H9 (cell line): ENCODE results near the gene STAT3. TPM values are rescaled to one million over a fixed set of nuclear protein-coding genes. Genes with fewer than 3 reads are reported as not detected.

Experiments used
- DNase-seq: peaks from one replicate; pipeline ENCODE4 v3.0.0-alpha.2; 2017
- H2AFZ ChIP-seq: one replicate; pipeline ENCODE4 v1.6.1; 2013; ENCODE audit warnings: mild to moderate bottlenecking, low read length, control low read depth, moderate library complexity
- H2AK5ac ChIP-seq: 2 replicates; pipeline ENCODE4 v1.6.1; 2013; ENCODE audit warnings: low read length, control low read depth, mixed read lengths; ENCODE audit not compliant: insufficient read length
- H2BK120ac ChIP-seq: one replicate; pipeline ENCODE4 v1.6.1; 2013; ENCODE audit warnings: low read depth, mild to moderate bottlenecking, low read length, control low read depth, inconsistent platforms; ENCODE audit not compliant: poor library complexity, severe bottlenecking
- H2BK12ac ChIP-seq: 2 replicates; pipeline ENCODE4 v1.6.1; 2013; ENCODE audit warnings: low read length, control low read depth, mixed read lengths, low read depth; ENCODE audit not compliant: insufficient read length
- H2BK15ac ChIP-seq: 2 replicates; pipeline ENCODE4 v1.6.1; 2013; ENCODE audit warnings: low read depth, low read length, control low read depth
- H2BK20ac ChIP-seq: one replicate; pipeline ENCODE4 v1.6.1; 2013; ENCODE audit warnings: low read depth, mild to moderate bottlenecking, low read length, control low read depth, inconsistent platforms; ENCODE audit not compliant: poor library complexity, severe bottlenecking
- H2BK5ac ChIP-seq: 2 replicates; pipeline ENCODE4 v1.6.1; 2013; ENCODE audit warnings: low read length, control low read depth, mixed read lengths; ENCODE audit not compliant: insufficient read length
- H3K14ac ChIP-seq: 2 replicates; pipeline ENCODE4 v1.6.1; 2013; ENCODE audit warnings: low read length, control low read depth; ENCODE audit not compliant: insufficient read depth
- H3K18ac ChIP-seq: 2 replicates; pipeline ENCODE4 v1.6.1; 2013; ENCODE audit warnings: low read depth, mild to moderate bottlenecking, mixed read lengths, low read length, control low read depth; ENCODE audit not compliant: insufficient read length
- H3K23ac ChIP-seq: 2 replicates; pipeline ENCODE4 v1.6.1; 2013; ENCODE audit warnings: low read length, control low read depth, mixed read lengths, low read depth; ENCODE audit not compliant: insufficient read length
- H3K23me2 ChIP-seq: 2 replicates; pipeline ENCODE4 v1.6.1; 2013; ENCODE audit warnings: low read depth, mild to moderate bottlenecking, mixed read lengths, low read length, control low read depth; ENCODE audit not compliant: insufficient read length, poor library complexity, severe bottlenecking
- H3K27ac ChIP-seq: 2 replicates; pipeline ENCODE4 v1.5.1; 2013; ENCODE audit warnings: low read length, control low read depth, mixed read lengths, low read depth; ENCODE audit not compliant: insufficient read length
- H3K27me3 ChIP-seq: 2 replicates; pipeline ENCODE4 v1.6.1; 2013; ENCODE audit warnings: low read length, control low read depth, inconsistent platforms; ENCODE audit not compliant: insufficient read depth
- H3K4ac ChIP-seq: 2 replicates; pipeline ENCODE4 v1.6.1; 2013; ENCODE audit warnings: low read depth, mild to moderate bottlenecking, control low read depth, inconsistent platforms, low read length, moderate library complexity
- H3K4me1 ChIP-seq: 2 replicates; pipeline ENCODE4 v1.6.1; 2013; ENCODE audit warnings: low read length, control low read depth, inconsistent platforms; ENCODE audit not compliant: insufficient read depth
- H3K4me2 ChIP-seq: 2 replicates; pipeline ENCODE4 v1.6.1; 2013; ENCODE audit warnings: low read length, control low read depth, mixed read lengths; ENCODE audit not compliant: insufficient read length, insufficient read depth
- H3K56ac ChIP-seq: 2 replicates; pipeline ENCODE4 v1.6.1; 2013; ENCODE audit warnings: low read depth, mild to moderate bottlenecking, mixed read lengths, low read length, control low read depth; ENCODE audit not compliant: insufficient read length
- H3K79me1 ChIP-seq: 2 replicates; pipeline ENCODE4 v1.6.1; 2013; ENCODE audit warnings: low read depth, mild to moderate bottlenecking, moderate library complexity, low read length, control low read depth, inconsistent platforms; ENCODE audit not compliant: insufficient read depth, poor library complexity, severe bottlenecking
- H3K79me2 ChIP-seq: 2 replicates; pipeline ENCODE4 v1.6.1; 2013; ENCODE audit warnings: low read length, control low read depth, inconsistent platforms; ENCODE audit not compliant: insufficient read depth
- H3K9ac ChIP-seq: 2 replicates; pipeline ENCODE4 v1.6.1; 2013; ENCODE audit warnings: low read length, control low read depth, mixed read lengths; ENCODE audit not compliant: insufficient read length; ENCODE audit errors: extremely low read depth
- H3K9me3 ChIP-seq: one replicate; pipeline ENCODE4 v1.6.1; 2013; ENCODE audit warnings: low read depth, low read length, inconsistent platforms; ENCODE audit not compliant: control insufficient read depth
- H3T11ph ChIP-seq: one replicate; pipeline ENCODE4 v1.6.1; 2013; ENCODE audit warnings: mild to moderate bottlenecking, low read length, control low read depth, inconsistent platforms
- H4K20me1 ChIP-seq: one replicate; pipeline ENCODE4 v1.6.1; 2013; ENCODE audit not compliant: control insufficient read depth, insufficient read length, insufficient read depth
- H4K5ac ChIP-seq: 2 replicates; pipeline ENCODE4 v1.6.1; 2013; ENCODE audit warnings: low read depth, mild to moderate bottlenecking, mixed read lengths, low read length, control low read depth; ENCODE audit not compliant: insufficient read length
- H4K8ac ChIP-seq: replicated peaks from 2 replicates; pipeline ENCODE4 v1.6.1; 2013; ENCODE audit warnings: low read length, control low read depth, mixed read lengths, low read depth; ENCODE audit not compliant: insufficient read length
- H4K91ac ChIP-seq: 2 replicates; pipeline ENCODE4 v1.6.1; 2013; ENCODE audit warnings: low read depth, mild to moderate bottlenecking, moderate library complexity, mixed read lengths, low read length, control low read depth; ENCODE audit not compliant: insufficient read length
- H3K27ac Mint-ChIP-seq, 3 experiments: 2 replicates in 2 of 3; 3 replicates in 1 of 3; pipeline ENCODE4 v1.8.0; 2020 to 2021; ENCODE audit warnings: mixed read lengths in 3 of 3, mild to moderate bottlenecking in 1 of 3, moderate library complexity in 1 of 3
- H3K27me3 Mint-ChIP-seq: 2 replicates; pipeline ENCODE4 v1.8.0; 2021; ENCODE audit warnings: low read depth, mild to moderate bottlenecking, moderate library complexity, mixed read lengths
- H3K36me3 Mint-ChIP-seq, 3 experiments: 2 replicates in 2 of 3; 3 replicates in 1 of 3; pipeline ENCODE4 v1.8.0; 2020 to 2021; ENCODE audit warnings: low read depth in 3 of 3, mixed read lengths in 3 of 3; ENCODE audit not compliant: insufficient read depth in 1 of 3
- H3K4me1 Mint-ChIP-seq, 2 experiments: 2 replicates each; pipeline ENCODE4 v1.8.0; 2020; ENCODE audit warnings: mixed read lengths in 2 of 2
- H3K4me3 Mint-ChIP-seq, 2 experiments: 2 replicates in 1 of 2; 3 replicates in 1 of 2; pipeline ENCODE4 v1.8.0; 2020 to 2021; ENCODE audit warnings: mild to moderate bottlenecking in 2 of 2, mixed read lengths in 2 of 2, moderate library complexity in 1 of 2
- H3K9me3 Mint-ChIP-seq, 2 experiments: 2 replicates in 1 of 2; 3 replicates in 1 of 2; pipeline ENCODE4 v1.8.0; 2020; ENCODE audit warnings: mild to moderate bottlenecking in 2 of 2, mixed read lengths in 2 of 2, moderate library complexity in 1 of 2
- WGBS: extraction: QIAGEN DNeasy Blood & Tissue Kit; methylation state at CpG from one replicate; pipeline ENCODE4 v1.1.7; 2013; ENCODE audit warnings: missing lambda C conversion rate, low lambda C conversion rate, mixed read lengths; ENCODE audit not compliant: insufficient read length; ENCODE audit errors: extremely low coverage; 5-methylcytosine and 5-hydroxymethylcytosine counted together
- total RNA-seq: library from RNA; stranded (reverse); gene quantifications from 2 replicates; pipeline ENCODE4 v1.2.1, GENCODE V29; 2021
- TF ChIP-seq, protein P1 (sequence below): fragments of 200-600 bp; sonication (generic); conservative IDR thresholded peaks from 3 replicates; pipeline ENCODE4 v1.8.0; 2021; ENCODE audit warnings: antibody characterized with exemption, mild to moderate bottlenecking

STAT3 gene
- total RNA-seq, 1 experiment from 2014 or later: 83.2 TPM

DNA sequence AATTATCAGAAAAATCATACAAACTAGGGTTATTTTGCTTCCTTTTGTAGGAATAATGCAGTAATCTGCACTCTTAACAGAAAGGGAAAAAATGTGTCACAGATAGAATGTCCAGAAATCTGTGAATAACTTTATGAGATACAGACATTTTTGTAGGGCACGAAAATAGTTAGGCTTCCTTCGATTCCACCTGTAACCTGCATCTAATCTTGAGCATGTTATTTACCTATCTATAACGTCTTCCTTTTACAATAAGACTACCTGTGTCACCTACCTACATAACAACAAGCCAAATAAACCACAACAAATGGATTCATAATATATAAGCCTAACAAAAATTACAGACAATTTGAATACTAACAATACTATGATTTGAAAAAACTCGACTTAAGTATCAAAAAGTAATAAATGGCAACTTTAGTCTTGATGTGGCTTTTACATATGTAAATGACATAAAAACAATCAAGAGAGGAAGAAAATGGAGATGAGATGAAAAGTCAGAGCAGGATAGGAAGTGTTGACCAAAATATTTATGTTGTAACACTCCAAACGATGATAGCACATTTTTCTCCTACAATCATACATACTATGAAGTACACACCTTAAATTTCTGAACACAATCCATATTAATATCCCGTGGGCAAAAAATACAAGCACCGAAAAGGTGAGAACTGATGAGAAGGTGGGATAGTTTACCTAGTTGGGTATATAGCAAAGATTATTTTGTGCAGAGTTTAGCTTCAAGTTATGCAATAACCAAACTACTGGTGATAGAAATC, 114.6 kb downstream of the STAT3 start:
- WGBS: no CpG with 5 or more reads among the region's 7 CpGs

More for the DNA sequence above, 114.6 kb downstream of the STAT3 start:
- Histone ChIP-seq H3K27ac (no peak overlapping the region), H3T11ph (no peak overlapping the region), H2BK120ac (no peak overlapping the region), H2AK5ac (no peak overlapping the region), H3K79me2 (peaks cover 4% of the 10 kb centered on the region; the same call in 1 of the 2 replicates), H2BK12ac (no peak overlapping the region), H4K20me1 (no peaks in the 10 kb centered on the region), H4K91ac (no peak overlapping the region), H3K9ac (no peak overlapping the region), H3K56ac (no peak overlapping the region), H3K23ac (no peak overlapping the region), H2AFZ (no peak overlapping the region), H3K4ac (no peak overlapping the region), H4K8ac (no peak overlapping the region), H2BK15ac (no peak overlapping the region), H4K5ac (no peak overlapping the region), H2BK20ac (no peak overlapping the region), H3K79me1 (peaks cover 3% of the 10 kb centered on the region), H3K23me2 (peaks cover 12% of the 10 kb centered on the region), H3K9me3 (no peaks in the 10 kb centered on the region), H3K18ac (no peak overlapping the region), H3K4me2 (no peak overlapping the region), H2BK5ac (no peak overlapping the region), H3K14ac (no peak overlapping the region), H3K27me3 (no peaks in the 10 kb centered on the region), H3K4me1 (peaks cover 9% of the 10 kb centered on the region)
- H3K27me3 Mint-ChIP-seq: peaks cover 4% of the 10 kb centered on the region
- no peak for DNase-seq
- no peaks in the 10 kb centered on the region; a peak in 2 of 7 replicates for H3K36me3 Mint-ChIP-seq
- H3K27ac Mint-ChIP-seq: no peak overlapping the region
- H3K4me1 Mint-ChIP-seq: peaks cover 44 to 47% of the 10 kb centered on the region in 2 experiments
- TF ChIP-seq, protein P1, sequence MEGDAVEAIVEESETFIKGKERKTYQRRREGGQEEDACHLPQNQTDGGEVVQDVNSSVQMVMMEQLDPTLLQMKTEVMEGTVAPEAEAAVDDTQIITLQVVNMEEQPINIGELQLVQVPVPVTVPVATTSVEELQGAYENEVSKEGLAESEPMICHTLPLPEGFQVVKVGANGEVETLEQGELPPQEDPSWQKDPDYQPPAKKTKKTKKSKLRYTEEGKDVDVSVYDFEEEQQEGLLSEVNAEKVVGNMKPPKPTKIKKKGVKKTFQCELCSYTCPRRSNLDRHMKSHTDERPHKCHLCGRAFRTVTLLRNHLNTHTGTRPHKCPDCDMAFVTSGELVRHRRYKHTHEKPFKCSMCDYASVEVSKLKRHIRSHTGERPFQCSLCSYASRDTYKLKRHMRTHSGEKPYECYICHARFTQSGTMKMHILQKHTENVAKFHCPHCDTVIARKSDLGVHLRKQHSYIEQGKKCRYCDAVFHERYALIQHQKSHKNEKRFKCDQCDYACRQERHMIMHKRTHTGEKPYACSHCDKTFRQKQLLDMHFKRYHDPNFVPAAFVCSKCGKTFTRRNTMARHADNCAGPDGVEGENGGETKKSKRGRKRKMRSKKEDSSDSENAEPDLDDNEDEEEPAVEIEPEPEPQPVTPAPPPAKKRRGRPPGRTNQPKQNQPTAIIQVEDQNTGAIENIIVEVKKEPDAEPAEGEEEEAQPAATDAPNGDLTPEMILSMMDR: no peak
- H3K4me3 Mint-ChIP-seq: peak overlapping the region; percentile 9 to 34; a peak in 4 of 5 replicates
- H3K9me3 Mint-ChIP-seq: no peaks in the 10 kb centered on the region; a peak in 1 of 5 replicates
